Measurements from ENCODE around the gene GRK3.
"Not testable (repeated sequence)": the region's sequence is repeated elsewhere in the genome, so short reads cannot be mapped to it uniquely, and the experiment has no call there.

GRCh38 chr22:25561927-25562326, 2.5 kb upstream of the GRK3 start:
- TF ChIP-seq, protein P1, sequence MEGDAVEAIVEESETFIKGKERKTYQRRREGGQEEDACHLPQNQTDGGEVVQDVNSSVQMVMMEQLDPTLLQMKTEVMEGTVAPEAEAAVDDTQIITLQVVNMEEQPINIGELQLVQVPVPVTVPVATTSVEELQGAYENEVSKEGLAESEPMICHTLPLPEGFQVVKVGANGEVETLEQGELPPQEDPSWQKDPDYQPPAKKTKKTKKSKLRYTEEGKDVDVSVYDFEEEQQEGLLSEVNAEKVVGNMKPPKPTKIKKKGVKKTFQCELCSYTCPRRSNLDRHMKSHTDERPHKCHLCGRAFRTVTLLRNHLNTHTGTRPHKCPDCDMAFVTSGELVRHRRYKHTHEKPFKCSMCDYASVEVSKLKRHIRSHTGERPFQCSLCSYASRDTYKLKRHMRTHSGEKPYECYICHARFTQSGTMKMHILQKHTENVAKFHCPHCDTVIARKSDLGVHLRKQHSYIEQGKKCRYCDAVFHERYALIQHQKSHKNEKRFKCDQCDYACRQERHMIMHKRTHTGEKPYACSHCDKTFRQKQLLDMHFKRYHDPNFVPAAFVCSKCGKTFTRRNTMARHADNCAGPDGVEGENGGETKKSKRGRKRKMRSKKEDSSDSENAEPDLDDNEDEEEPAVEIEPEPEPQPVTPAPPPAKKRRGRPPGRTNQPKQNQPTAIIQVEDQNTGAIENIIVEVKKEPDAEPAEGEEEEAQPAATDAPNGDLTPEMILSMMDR (IDR thresholded peaks at IDR 0.05; ENCODE audit: low read length), result not testable (repeated sequence)
- TF ChIP-seq EZH2 (IDR thresholded peaks at IDR 0.05; ENCODE audit: borderline replicate concordance, low read length), result not testable (repeated sequence)
